ENCODE results near the gene COL23A1. TPM values are rescaled to one million over a fixed set of nuclear protein-coding genes. Genes with fewer than 3 reads are reported as not detected.

Gene COL23A1
- total RNA-seq, 1 donor, result 0.10 TPM

- Histone ChIP-seq H3K4me3 (ENCODE audit: low read length) (no peak overlapping the region), H3K9me3 (ENCODE audit: low read depth, low read length) (no peaks in the 10 kb centered on the region), H3K4me1 (ENCODE audit: insufficient read depth, low read length) (peaks cover 8% of the 10 kb centered on the region), H3K27me3 (ENCODE audit: insufficient read depth, low read length) (no peaks in the 10 kb centered on the region)
Observed at GRCh38 chr5:178415353-178415752, 174.8 kb downstream of the COL23A1 start.

DNA sequence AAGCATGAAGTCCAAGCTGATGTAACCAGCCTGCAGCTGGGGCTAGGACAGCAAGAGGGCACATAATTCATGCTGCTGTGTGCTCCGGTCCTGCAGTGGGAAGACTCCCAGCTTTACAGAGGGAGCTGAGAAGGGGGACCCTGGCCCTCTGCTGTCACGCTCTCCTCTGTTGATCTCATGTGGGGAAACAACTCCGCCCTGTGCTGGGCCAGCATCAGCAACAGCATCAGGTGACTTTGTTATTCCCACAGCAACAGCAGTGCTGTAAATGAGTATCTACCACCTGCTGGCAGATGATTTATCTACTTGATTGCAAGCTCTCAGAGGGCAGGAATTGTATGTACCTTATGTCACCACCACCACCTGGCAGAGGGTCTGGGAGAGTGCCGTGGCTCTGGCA is 176.2 kb downstream of the COL23A1 start:
- Histone ChIP-seq H3K4me1 (ENCODE audit: insufficient read depth, low read length) (peaks cover 15% of the 10 kb centered on the region), H3K27me3 (ENCODE audit: insufficient read depth, low read length) (no peaks in the 10 kb centered on the region), H3K4me3 (ENCODE audit: low read length) (no peak overlapping the region), H3K9me3 (ENCODE audit: low read depth, low read length) (no peaks in the 10 kb centered on the region)

DNA sequence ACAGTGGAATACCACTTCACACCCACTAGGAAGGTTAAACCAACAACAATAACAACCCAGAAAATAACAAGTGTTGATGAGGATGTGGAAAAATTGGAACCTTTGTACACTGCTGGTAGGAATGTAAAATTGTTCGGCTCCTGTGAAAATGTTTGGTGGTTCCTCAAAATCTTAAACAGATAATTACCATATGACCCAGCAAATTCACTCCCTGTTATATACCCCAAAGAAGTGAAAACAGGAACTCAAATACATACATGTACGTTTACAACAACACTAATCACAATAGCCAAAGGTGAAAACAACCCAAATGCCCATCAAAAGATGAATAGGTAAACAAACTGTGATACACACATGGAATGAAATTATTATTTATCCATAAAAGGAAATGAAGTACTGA is 179.1 kb downstream of the COL23A1 start:
- Histone ChIP-seq H3K27me3 (ENCODE audit: insufficient read depth, low read length) (no peaks in the 10 kb centered on the region), H3K9me3 (ENCODE audit: low read depth, low read length) (peaks cover 7% of the 10 kb centered on the region), H3K4me3 (ENCODE audit: low read length) (no peak overlapping the region), H3K4me1 (ENCODE audit: insufficient read depth, low read length) (peaks cover 7% of the 10 kb centered on the region)

DNA sequence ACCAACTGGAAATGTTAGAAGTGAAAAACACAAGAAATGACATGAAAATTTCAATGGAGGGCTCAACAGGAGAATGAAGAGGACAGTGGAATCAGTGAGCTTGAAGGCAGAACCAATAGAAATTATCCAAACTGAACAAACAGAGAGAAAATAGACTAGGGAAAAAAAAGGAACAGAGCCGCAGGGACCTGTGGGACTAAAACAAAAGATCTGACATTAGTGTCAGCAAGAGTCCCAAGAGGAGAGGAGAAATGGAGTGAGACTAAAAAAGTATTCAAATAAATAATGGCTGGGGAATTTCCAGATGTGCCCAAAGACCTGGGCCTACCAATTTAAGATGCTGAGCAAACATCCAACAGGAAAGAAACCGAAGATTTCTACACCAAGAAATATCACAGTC is 182.5 kb downstream of the COL23A1 start:
- Histone ChIP-seq H3K27me3 (ENCODE audit: insufficient read depth, low read length) (no peaks in the 10 kb centered on the region), H3K9me3 (ENCODE audit: low read depth, low read length) (peaks cover 7% of the 10 kb centered on the region), H3K4me3 (ENCODE audit: low read length) (no peak overlapping the region), H3K4me1 (ENCODE audit: insufficient read depth, low read length) (peaks cover 14% of the 10 kb centered on the region)

- Histone ChIP-seq H3K27me3 (ENCODE audit: insufficient read depth, low read length) (no peaks in the 10 kb centered on the region), H3K4me1 (ENCODE audit: insufficient read depth, low read length) (peaks cover 10% of the 10 kb centered on the region), H3K9me3 (ENCODE audit: low read depth, low read length) (peaks cover 7% of the 10 kb centered on the region), H3K4me3 (ENCODE audit: low read length) (no peak overlapping the region)
Observed at GRCh38 chr5:178404987-178405386, 185.2 kb downstream of the COL23A1 start.

DNA sequence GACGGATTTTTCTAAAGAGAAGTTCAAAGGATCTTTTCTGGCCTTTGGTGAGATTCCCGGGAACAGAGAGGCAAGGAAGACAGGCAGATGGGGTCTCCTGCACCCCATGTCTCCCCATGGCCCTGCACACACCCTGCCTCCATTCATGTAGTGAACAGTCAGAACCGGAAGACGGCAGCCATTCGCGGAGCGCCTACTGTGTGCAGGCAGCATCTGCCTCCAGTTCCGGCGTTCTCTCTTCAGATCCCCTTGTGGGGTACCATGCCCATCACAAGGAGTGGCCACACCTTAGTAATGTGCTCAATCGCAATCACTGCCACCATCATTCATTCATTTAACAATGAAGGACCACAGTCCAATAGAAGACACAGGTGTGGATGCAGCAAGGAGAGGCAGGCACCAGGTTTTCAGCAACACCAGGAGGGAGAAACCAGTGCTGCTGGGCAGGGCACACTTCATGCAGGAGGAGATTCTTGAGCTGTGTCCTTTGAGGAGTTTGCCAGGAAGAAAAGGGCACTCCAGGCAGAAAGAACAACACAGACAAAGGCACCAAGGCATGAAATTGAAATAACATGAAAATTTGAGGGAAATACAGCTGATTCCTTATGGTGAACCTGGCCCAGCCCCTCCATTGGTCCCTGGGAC is 186.1 kb downstream of the COL23A1 start:
- H3K4me3 ChIP-seq (ENCODE audit: low read length), result no peak overlapping the region
- peaks cover 7% of the 10 kb centered on the region for H3K9me3 ChIP-seq (ENCODE audit: low read depth, low read length)
- no peaks in the 10 kb centered on the region for H3K27me3 ChIP-seq (ENCODE audit: insufficient read depth, low read length)
- peaks cover 7% of the 10 kb centered on the region for H3K4me1 ChIP-seq (ENCODE audit: insufficient read depth, low read length)

DNA sequence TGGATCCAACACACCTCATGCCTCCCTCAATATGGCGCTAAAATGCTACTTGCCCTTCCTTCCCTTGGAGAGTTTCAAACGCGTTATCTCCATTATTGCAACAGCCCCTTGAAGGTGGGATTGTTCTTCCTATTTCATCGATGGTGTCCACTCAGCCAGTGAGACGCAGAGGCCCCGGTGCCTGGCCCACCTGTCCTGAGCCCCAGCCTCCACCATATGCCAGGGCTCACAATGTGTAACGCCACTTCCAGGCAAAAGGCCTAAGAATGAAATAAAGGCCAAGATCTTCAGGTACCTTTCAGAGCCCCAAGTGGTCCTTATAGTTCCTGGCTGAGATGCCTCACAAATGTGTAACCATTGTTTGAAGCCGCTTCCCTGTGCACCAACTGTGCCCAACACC is 186.8 kb downstream of the COL23A1 start:
- Histone ChIP-seq H3K9me3 (ENCODE audit: low read depth, low read length) (peaks cover 7% of the 10 kb centered on the region), H3K4me1 (ENCODE audit: insufficient read depth, low read length) (peaks cover 7% of the 10 kb centered on the region), H3K4me3 (ENCODE audit: low read length) (no peak overlapping the region), H3K27me3 (ENCODE audit: insufficient read depth, low read length) (no peaks in the 10 kb centered on the region)

GRCh38 chr5:178399701-178400095 is 190.5 kb downstream of the COL23A1 start:
- H3K4me1 ChIP-seq (ENCODE audit: insufficient read depth, low read length), result peaks cover 3% of the 10 kb centered on the region
- H3K9me3 ChIP-seq (ENCODE audit: low read depth, low read length), result no peaks in the 10 kb centered on the region

GRCh38 chr5:178398901-178399700 is 191.1 kb downstream of the COL23A1 start:
- H3K27me3 ChIP-seq (ENCODE audit: insufficient read depth, low read length), result no peaks in the 10 kb centered on the region
- H3K4me1 ChIP-seq (ENCODE audit: insufficient read depth, low read length), result peaks cover 5% of the 10 kb centered on the region
- H3K4me3 ChIP-seq (ENCODE audit: low read length), result no peak overlapping the region
- no peaks in the 10 kb centered on the region for H3K9me3 ChIP-seq (ENCODE audit: low read depth, low read length)

More at GRCh38 chr5:178399701-178400095, 190.5 kb downstream of the COL23A1 start:
- Histone ChIP-seq H3K4me3 (ENCODE audit: low read length) (no peak overlapping the region), H3K27me3 (ENCODE audit: insufficient read depth, low read length) (no peaks in the 10 kb centered on the region)

DNA sequence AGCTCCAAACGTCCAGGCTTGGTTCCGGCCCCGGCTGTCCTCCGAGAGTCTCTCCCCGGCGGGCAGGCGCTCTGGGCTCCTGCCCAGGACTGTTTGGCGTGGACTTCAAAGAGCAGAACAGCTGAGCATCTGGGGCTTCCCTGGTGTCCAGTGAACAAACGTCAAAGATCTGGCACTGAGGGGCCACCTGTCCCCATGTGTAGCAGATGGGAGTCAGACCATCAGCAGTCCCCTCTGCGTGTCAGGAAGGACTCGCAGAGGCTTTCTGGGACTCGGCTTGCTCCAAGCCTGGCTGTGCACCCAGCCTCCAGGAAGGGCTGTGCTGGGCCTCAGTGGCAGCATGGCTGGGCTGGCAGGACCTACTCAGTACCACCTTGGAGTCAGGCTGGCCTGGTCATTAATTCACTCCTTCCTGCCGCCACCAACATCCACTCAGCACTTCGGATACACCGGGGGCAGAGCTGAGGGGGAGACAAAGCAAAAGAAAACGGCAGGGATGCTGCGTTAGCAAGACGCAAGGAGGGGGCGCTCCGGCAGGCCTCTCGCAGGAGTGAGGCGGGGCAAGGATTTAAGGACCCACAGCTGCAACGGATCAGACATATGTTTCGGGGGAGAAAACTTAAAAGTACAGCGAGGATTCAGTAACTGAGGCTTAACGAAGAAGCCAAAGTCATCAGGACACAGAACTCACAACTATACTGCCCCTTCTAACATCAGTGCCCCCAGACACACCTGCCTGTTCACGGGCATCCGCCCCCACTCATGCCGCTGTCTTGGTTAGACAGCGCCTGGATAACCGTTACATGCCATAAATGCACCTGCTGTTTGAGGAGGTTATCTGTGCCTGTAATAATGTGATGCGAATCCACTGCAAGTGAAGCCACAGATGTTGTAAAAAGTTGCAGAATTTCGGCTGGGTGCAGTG is 193.1 kb downstream of the COL23A1 start:
- Histone ChIP-seq H3K4me3 (ENCODE audit: low read length) (no peak overlapping the region), H3K4me1 (ENCODE audit: insufficient read depth, low read length) (peaks cover 25% of the 10 kb centered on the region), H3K9me3 (ENCODE audit: low read depth, low read length) (no peaks in the 10 kb centered on the region), H3K27me3 (ENCODE audit: insufficient read depth, low read length) (no peaks in the 10 kb centered on the region)

DNA sequence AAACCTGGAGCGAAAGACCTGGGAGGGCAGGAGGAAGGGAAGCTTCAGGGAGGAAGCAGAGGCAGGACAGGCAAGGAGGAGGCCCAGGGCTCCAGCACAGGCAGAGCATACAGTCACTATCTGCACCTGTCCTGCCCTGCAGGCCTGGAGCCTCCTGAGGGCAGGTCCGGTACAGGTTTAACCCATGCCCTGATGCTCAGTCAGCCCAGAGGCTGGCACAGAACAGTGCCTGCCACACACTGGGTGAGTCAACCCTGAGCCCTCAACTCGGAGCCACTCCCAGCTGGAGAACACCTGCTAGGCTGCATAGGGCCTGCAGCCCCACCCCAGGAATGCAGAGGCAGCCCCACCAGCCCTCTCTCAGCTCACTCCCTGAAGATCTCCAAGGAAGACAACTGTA is 196.1 kb downstream of the COL23A1 start:
- Histone ChIP-seq H3K4me3 (ENCODE audit: low read length) (no peak overlapping the region), H3K27me3 (ENCODE audit: insufficient read depth, low read length) (no peaks in the 10 kb centered on the region), H3K9me3 (ENCODE audit: low read depth, low read length) (no peaks in the 10 kb centered on the region), H3K4me1 (ENCODE audit: insufficient read depth, low read length) (peaks cover 28% of the 10 kb centered on the region)

DNA sequence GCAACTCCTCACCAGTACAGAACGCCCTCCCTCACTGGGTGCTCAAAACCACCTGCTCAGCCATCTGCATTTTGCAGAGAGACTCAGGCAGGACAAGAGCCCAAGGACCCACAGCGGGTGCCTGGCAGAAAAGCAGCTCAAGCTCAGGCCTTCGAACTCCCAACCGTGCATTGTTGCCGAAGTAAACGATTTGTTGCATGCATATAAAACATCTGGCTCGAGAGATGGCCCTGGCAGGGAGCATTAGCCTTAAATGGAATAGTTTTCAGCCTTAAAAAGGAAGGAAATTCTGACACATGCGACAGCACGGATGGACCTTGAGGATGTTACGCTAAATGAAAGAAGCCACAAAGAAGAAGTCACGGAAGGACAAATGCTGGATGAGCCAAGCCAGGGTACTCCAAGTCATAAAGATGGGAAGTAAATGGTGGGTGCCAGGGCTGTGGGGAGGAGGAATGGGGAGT is 197.2 kb downstream of the COL23A1 start:
- Histone ChIP-seq H3K9me3 (ENCODE audit: low read depth, low read length) (no peaks in the 10 kb centered on the region), H3K4me1 (ENCODE audit: insufficient read depth, low read length) (peaks cover 39% of the 10 kb centered on the region), H3K4me3 (ENCODE audit: low read length) (no peak overlapping the region)

DNA sequence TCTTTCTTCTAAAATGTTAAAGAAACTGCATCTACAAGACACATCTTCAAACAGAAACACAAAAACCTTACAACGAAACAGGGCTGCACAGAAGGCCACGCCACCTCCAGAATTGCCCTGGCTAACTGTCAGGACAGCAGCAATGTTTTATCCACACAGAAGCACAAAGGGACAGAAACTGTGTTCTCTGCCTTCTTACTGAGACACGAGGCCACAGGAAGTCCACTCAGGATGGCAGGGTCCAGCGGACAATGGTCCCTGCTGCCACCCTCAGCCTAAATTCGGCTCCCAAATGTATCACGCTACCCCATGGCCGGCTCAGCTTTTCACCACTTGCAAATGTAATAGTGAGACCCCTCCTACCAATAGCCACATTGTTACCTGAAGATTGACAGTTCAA is 197.8 kb downstream of the COL23A1 start:
- Histone ChIP-seq H3K27me3 (ENCODE audit: insufficient read depth, low read length) (no peaks in the 10 kb centered on the region), H3K4me1 (ENCODE audit: insufficient read depth, low read length) (peaks cover 45% of the 10 kb centered on the region), H3K4me3 (ENCODE audit: low read length) (no peak overlapping the region), H3K9me3 (ENCODE audit: low read depth, low read length) (no peaks in the 10 kb centered on the region)

More for the DNA sequence above, 197.2 kb downstream of the COL23A1 start:
- no peaks in the 10 kb centered on the region for H3K27me3 ChIP-seq (ENCODE audit: insufficient read depth, low read length)

DNA sequence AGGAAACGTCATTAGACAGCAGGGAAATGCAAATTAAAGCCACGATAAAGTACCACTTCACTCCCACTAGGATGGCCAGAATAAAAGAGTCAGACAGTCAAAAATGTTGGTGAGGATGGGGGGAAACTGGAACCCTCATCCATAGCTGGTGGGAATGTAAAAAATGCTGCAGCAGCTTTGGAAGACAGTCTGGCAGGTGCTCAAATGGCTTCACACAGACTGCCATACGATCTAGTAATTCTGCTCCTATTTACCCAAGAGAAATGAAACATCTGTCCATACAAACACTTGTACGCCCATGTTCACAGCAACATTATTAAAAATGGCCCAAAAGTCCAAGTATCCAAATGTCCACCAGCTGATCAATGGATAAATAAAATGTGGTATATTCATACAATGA is 198.7 kb downstream of the COL23A1 start:
- H3K4me1 ChIP-seq (ENCODE audit: insufficient read depth, low read length), result peaks cover 47% of the 10 kb centered on the region
- no peaks in the 10 kb centered on the region for H3K9me3 ChIP-seq (ENCODE audit: low read depth, low read length)
- no peak overlapping the region for H3K4me3 ChIP-seq (ENCODE audit: low read length)
- H3K27me3 ChIP-seq (ENCODE audit: insufficient read depth, low read length), result no peaks in the 10 kb centered on the region

DNA sequence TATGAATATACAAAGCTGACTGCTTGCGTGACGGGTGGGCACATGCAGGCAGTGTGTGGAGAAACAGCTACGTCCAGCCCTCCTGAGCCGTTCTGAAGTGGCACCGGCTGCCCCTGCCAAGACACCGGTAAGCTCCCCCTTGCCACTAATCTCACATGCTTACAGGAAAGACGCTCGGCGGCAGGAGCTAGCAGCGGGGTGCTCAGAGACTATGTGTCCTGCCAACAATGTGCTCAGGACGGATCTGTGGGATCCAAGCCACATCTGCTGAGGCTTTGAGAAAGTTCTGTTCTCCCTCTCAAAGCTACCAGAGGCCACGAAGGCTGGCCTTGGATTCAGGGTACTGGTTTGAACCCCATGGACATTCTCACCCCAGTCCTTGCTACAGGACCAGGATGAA is 200.4 kb downstream of the COL23A1 start:
- Histone ChIP-seq H3K9me3 (ENCODE audit: low read depth, low read length) (no peaks in the 10 kb centered on the region), H3K4me3 (ENCODE audit: low read length) (no peak overlapping the region), H3K27me3 (ENCODE audit: insufficient read depth, low read length) (no peaks in the 10 kb centered on the region), H3K4me1 (ENCODE audit: insufficient read depth, low read length) (peaks cover 47% of the 10 kb centered on the region)
